Measurements from ENCODE around the gene ZNF445. TPM values are rescaled to one million over a fixed set of nuclear protein-coding genes. Genes with fewer than 3 reads are reported as not detected.
"Not testable (repeated sequence)": the region's sequence is repeated elsewhere in the genome, so short reads cannot be mapped to it uniquely, and the experiment has no call there.

ZNF445 gene
- total RNA-seq, 1 donor from 2014 or later = 6.6 TPM

GRCh38 chr3:44467241-44467640 lies 10.2 kb downstream of the ZNF445 start:
- no peak overlapping the region for H3K4me3 ChIP-seq
- no peak overlapping the region for H3K27ac ChIP-seq
- no peaks in the 10 kb centered on the region for H3K27me3 ChIP-seq
- intact Hi-C loops (cut with DNase I) = no loop called here
- DNase-seq (ENCODE audit: low spot score in 2 of 2) = no peak
- TF ChIP-seq CTCF (IDR thresholded peaks at IDR 0.05) = no peak
- no peaks in the 10 kb centered on the region for H3K4me1 ChIP-seq
- H3K9me3 ChIP-seq = no peaks in the 10 kb centered on the region
- H3K36me3 ChIP-seq = peaks cover 18 to 28% of the 10 kb centered on the region in 2 donors

GRCh38 chr3:44464920-44465319 lies 12.6 kb downstream of the ZNF445 start:
- H3K27me3 ChIP-seq; H3K4me1 ChIP-seq; H3K9me3 ChIP-seq; intact Hi-C loops (cut with DNase I); H3K4me3 ChIP-seq; H3K27ac ChIP-seq; DNase-seq (ENCODE audit: low spot score in 2 of 2): not testable (repeated sequence)
- peaks cover 18 to 39% of the 10 kb centered on the region in 2 donors for H3K36me3 ChIP-seq

- H3K27ac ChIP-seq = no peak overlapping the region
- no peak for TF ChIP-seq CTCF (IDR thresholded peaks at IDR 0.05)
- H3K4me3 ChIP-seq = no peak overlapping the region
- intact Hi-C loops (cut with DNase I) = no loop called here
- H3K27me3 ChIP-seq = no peaks in the 10 kb centered on the region
- H3K4me1 ChIP-seq = no peaks in the 10 kb centered on the region
- H3K9me3 ChIP-seq = peaks cover 4 to 8% of the 10 kb centered on the region in 2 donors
- peaks cover 23 to 39% of the 10 kb centered on the region in 2 donors for H3K36me3 ChIP-seq
- no peak for DNase-seq (ENCODE audit: low spot score in 2 of 2)
Measured at GRCh38 chr3:44464509-44464908, 13.0 kb downstream of the ZNF445 start.

- H3K27me3 ChIP-seq, H3K27ac ChIP-seq: not testable (repeated sequence)
Measured at GRCh38 chr3:44460050-44460449, 17.4 kb downstream of the ZNF445 start.

GRCh38 chr3:44455318-44455717 lies 22.2 kb downstream of the ZNF445 start:
- H3K27me3 ChIP-seq = no peaks in the 10 kb centered on the region
- intact Hi-C loops (cut with DNase I) = no loop called here
- TF ChIP-seq CTCF (IDR thresholded peaks at IDR 0.05) = no peak
- no peak overlapping the region for H3K27ac ChIP-seq
- H3K4me3 ChIP-seq = no peak overlapping the region
- peaks cover 49 to 74% of the 10 kb centered on the region in 2 donors for H3K36me3 ChIP-seq
- H3K4me1 ChIP-seq = no peaks in the 10 kb centered on the region
- DNase-seq (ENCODE audit: low spot score in 2 of 2) = no peak
- peaks cover under 1% of the 10 kb centered on the region in 2 donors for H3K9me3 ChIP-seq

More at GRCh38 chr3:44460050-44460449, 17.4 kb downstream of the ZNF445 start:
- H3K4me3 ChIP-seq; H3K9me3 ChIP-seq; DNase-seq (ENCODE audit: low spot score in 2 of 2); intact Hi-C loops (cut with DNase I); H3K4me1 ChIP-seq: not testable (repeated sequence)
- H3K36me3 ChIP-seq = peaks cover 37 to 67% of the 10 kb centered on the region in 2 donors

GRCh38 chr3:44454258-44454657 lies 23.2 kb downstream of the ZNF445 start:
- Histone ChIP-seq H3K27me3 (no peaks in the 10 kb centered on the region), H3K4me1 (no peaks in the 10 kb centered on the region), H3K9me3 (no peaks in the 10 kb centered on the region), H3K4me3 (no peak overlapping the region), H3K36me3 (peaks cover 54 to 84% of the 10 kb centered on the region in 2 donors), H3K27ac (no peak overlapping the region)
- no peak for TF ChIP-seq CTCF (IDR thresholded peaks at IDR 0.05)
- no peak for DNase-seq (ENCODE audit: low spot score in 2 of 2)
- intact Hi-C loops (cut with DNase I) = no loop called here

GRCh38 chr3:44451441-44451840 lies 26.0 kb downstream of the ZNF445 start:
- intact Hi-C loops (cut with DNase I) = no loop called here

More at GRCh38 chr3:44451441-44451840, 26.0 kb downstream of the ZNF445 start:
- Histone ChIP-seq H3K9me3 (peaks cover 0 to 8% of the 10 kb centered on the region in 2 donors), H3K27me3 (no peaks in the 10 kb centered on the region), H3K4me3 (no peak overlapping the region), H3K36me3 (peaks cover 68 to 93% of the 10 kb centered on the region in 2 donors), H3K4me1 (no peaks in the 10 kb centered on the region), H3K27ac (no peak overlapping the region)
- DNase-seq (ENCODE audit: low spot score in 2 of 2) = no peak
- TF ChIP-seq CTCF (IDR thresholded peaks at IDR 0.05) = no peak
